ENCODE data around the gene TNNT2.

Gene TNNT2

DNA sequence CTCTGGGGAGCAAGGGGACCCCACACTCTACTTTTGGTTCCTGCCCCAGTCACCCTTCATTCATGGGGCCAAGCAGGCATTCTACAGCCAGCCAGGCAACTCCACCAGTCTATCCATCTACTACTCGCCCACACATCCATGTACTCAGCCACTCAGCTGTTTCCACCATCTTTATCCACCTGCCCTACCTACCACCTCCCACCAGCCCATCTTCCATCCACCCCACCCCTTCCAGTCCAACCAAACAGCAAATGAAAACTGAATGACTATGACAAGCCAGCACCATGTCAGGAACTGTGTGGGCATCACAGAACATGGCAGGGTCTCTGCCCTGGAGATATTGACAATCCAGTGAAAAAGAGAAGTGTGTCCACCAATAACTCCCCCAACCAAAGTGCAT, 13.7 kb upstream of the TNNT2 start:
- Histone ChIP-seq H3K9ac (ENCODE audit: low read length) (no peak overlapping the region), H3K4ac (ENCODE audit: low read depth, low read length) (no peak overlapping the region), H2AK5ac (ENCODE audit: low read length) (no peak overlapping the region), H2BK5ac (ENCODE audit: low read length) (no peak overlapping the region), H3K23ac (ENCODE audit: low read length) (no peak overlapping the region), H4K8ac (ENCODE audit: low read depth, low read length) (no peak overlapping the region), H3K27me3 (ENCODE audit: insufficient read depth, low read length, poor library complexity) (no peaks in the 10 kb centered on the region), H3K4me2 (ENCODE audit: low read length) (no peak overlapping the region), H3K4me3 (ENCODE audit: low read length) (no peak overlapping the region), H3K27ac (ENCODE audit: low read depth, low read length) (no peak overlapping the region), H2BK15ac (replicated peaks; ENCODE audit: low read depth) (no peak overlapping the region), H4K5ac (ENCODE audit: low read length) (no peak overlapping the region), H3K56ac (ENCODE audit: low read length) (no peak overlapping the region), H3K79me1 (ENCODE audit: low read length) (no peaks in the 10 kb centered on the region), H2BK120ac (ENCODE audit: low read depth, low read length) (no peak overlapping the region), H3K36me3 (ENCODE audit: control insufficient read depth, insufficient read depth, low read length) (no peaks in the 10 kb centered on the region), H3K18ac (ENCODE audit: low read length) (no peak overlapping the region), H3K4me1 (ENCODE audit: control insufficient read depth, low read depth, low read length) (peaks cover 2% of the 10 kb centered on the region), H3K79me2 (ENCODE audit: control insufficient read depth, insufficient read depth, low read length) (no peaks in the 10 kb centered on the region)
- WGBS (ENCODE audit: extremely low coverage, insufficient coverage, low lambda C conversion rate) = no CpG with 5 or more reads among the region's 1 CpG
- DNase-seq = no peak

DNA sequence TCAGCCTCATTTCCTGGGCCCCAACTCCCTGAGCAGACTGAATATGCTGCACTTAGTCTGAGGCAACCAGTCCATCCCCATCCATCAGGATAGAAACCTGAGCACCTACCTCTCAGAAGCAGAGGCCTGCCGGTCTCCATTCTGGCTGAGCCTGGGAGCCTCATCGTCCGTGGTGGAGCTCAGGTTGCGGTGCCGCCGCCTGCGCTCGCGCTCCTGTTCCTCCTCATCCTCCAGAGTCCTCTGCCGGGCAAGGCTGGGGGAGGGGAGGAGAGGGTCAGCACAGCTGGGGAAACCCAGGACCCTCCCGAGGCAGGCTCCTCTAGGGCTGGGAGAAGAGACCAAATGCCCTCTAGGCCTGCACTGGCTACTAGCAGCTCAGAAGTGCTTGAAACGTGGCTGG, 11.6 kb upstream of the TNNT2 start:
- no peak for DNase-seq
- Histone ChIP-seq H4K8ac (ENCODE audit: low read depth, low read length) (no peak overlapping the region), H3K36me3 (ENCODE audit: control insufficient read depth, insufficient read depth, low read length) (no peaks in the 10 kb centered on the region), H3K9ac (ENCODE audit: low read length) (no peak overlapping the region), H3K4ac (ENCODE audit: low read depth, low read length) (no peak overlapping the region), H2BK15ac (replicated peaks; ENCODE audit: low read depth) (no peak overlapping the region), H3K79me2 (ENCODE audit: control insufficient read depth, insufficient read depth, low read length) (no peaks in the 10 kb centered on the region), H3K27me3 (ENCODE audit: insufficient read depth, low read length, poor library complexity) (no peaks in the 10 kb centered on the region), H4K5ac (ENCODE audit: low read length) (no peak overlapping the region), H2AK5ac (ENCODE audit: low read length) (no peak overlapping the region), H3K56ac (ENCODE audit: low read length) (no peak overlapping the region), H2BK120ac (ENCODE audit: low read depth, low read length) (no peak overlapping the region), H3K23ac (ENCODE audit: low read length) (no peak overlapping the region), H3K27ac (ENCODE audit: low read depth, low read length) (no peak overlapping the region), H3K4me1 (ENCODE audit: control insufficient read depth, low read depth, low read length) (peaks cover 2% of the 10 kb centered on the region), H3K18ac (ENCODE audit: low read length) (no peak overlapping the region), H2BK5ac (ENCODE audit: low read length) (no peak overlapping the region), H3K79me1 (ENCODE audit: low read length) (no peaks in the 10 kb centered on the region), H3K4me2 (ENCODE audit: low read length) (no peak overlapping the region), H3K4me3 (ENCODE audit: low read length) (no peak overlapping the region)
- WGBS (ENCODE audit: extremely low coverage, insufficient coverage, low lambda C conversion rate) = no CpG with 5 or more reads among the region's 12 CpGs

DNA sequence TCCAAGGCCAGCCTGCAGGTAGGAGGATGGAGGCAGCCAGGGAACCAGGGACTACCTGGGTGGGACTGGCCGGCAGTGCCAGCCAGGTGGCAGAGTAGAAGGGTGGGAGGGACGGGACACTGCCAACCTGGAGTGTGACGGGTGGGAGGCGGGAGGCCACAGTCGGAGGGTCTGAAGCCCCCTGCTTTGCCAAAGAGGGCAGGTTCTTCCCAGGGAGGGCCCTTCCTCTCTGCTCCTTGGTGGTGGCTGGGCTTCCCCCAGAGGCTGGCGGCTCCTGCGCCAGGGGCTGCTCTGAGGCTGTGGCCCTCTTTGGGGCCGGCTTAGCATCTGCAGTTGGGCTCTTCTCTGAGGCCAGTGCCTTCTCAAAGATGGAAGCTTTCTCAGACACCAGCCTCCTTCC, 8.7 kb upstream of the TNNT2 start:
- WGBS (ENCODE audit: extremely low coverage, insufficient coverage, low lambda C conversion rate) = no CpG with 5 or more reads among the region's 8 CpGs
- H3K56ac ChIP-seq (ENCODE audit: low read length) = no peak overlapping the region
- H3K79me2 ChIP-seq (ENCODE audit: control insufficient read depth, insufficient read depth, low read length) = no peaks in the 10 kb centered on the region
- no peak overlapping the region for H2BK120ac ChIP-seq (ENCODE audit: low read depth, low read length)
- no peaks in the 10 kb centered on the region for H3K79me1 ChIP-seq (ENCODE audit: low read length)
- no peak overlapping the region for H4K8ac ChIP-seq (ENCODE audit: low read depth, low read length)
- H4K5ac ChIP-seq (ENCODE audit: low read length) = no peak overlapping the region
- H3K4me1 ChIP-seq (ENCODE audit: control insufficient read depth, low read depth, low read length) = no peaks in the 10 kb centered on the region
- no peak overlapping the region for H3K4me2 ChIP-seq (ENCODE audit: low read length)
- no peak overlapping the region for H2BK15ac ChIP-seq (replicated peaks; ENCODE audit: low read depth)
- no peak overlapping the region for H3K23ac ChIP-seq (ENCODE audit: low read length)
- H3K36me3 ChIP-seq (ENCODE audit: control insufficient read depth, insufficient read depth, low read length) = no peaks in the 10 kb centered on the region
- H3K27ac ChIP-seq (ENCODE audit: low read depth, low read length) = no peak overlapping the region
- no peak overlapping the region for H2BK5ac ChIP-seq (ENCODE audit: low read length)
- no peak overlapping the region for H3K4me3 ChIP-seq (ENCODE audit: low read length)
- H3K18ac ChIP-seq (ENCODE audit: low read length) = no peak overlapping the region
- no peak overlapping the region for H2AK5ac ChIP-seq (ENCODE audit: low read length)
- H3K9ac ChIP-seq (ENCODE audit: low read length) = no peak overlapping the region
- H3K27me3 ChIP-seq (ENCODE audit: insufficient read depth, low read length, poor library complexity) = no peaks in the 10 kb centered on the region
- no peak for DNase-seq
- no peak overlapping the region for H3K4ac ChIP-seq (ENCODE audit: low read depth, low read length)

DNA sequence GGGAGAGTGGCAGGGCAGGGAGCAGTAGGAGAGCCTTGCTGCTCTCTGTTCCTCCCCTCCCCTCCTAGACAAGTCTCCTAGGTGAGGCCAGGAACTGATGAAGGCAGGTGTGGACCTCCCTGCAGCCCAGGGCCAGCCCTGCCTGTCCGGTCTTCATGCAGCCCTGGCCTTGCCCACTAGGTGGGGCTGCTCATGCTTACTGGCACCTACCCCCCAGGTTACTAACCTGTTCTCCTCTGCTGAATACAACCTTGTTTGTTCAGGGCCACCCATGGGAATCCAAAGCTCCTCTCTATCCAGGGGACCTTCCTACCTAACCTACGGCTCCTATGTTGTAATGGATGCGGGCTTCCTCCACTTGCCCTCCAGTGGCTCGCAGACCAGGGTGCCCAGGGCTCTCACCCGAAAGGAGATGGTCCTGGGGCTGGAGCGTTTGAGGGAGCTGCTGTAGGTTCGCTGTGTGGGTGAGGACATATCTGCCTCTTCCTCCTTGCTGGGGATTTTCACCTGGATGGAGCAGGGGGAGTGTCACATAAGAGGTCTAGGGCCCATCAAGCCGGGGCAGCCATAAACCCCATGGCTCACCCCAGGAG, 7.9 kb upstream of the TNNT2 start:
- Histone ChIP-seq H3K4ac (ENCODE audit: low read depth, low read length) (no peak overlapping the region), H3K27ac (ENCODE audit: low read depth, low read length) (no peak overlapping the region), H4K8ac (ENCODE audit: low read depth, low read length) (no peak overlapping the region), H2BK15ac (replicated peaks; ENCODE audit: low read depth) (no peak overlapping the region), H3K79me1 (ENCODE audit: low read length) (no peaks in the 10 kb centered on the region), H3K4me2 (ENCODE audit: low read length) (no peak overlapping the region), H2BK120ac (ENCODE audit: low read depth, low read length) (no peak overlapping the region), H3K23ac (ENCODE audit: low read length) (no peak overlapping the region), H2BK5ac (ENCODE audit: low read length) (no peak overlapping the region), H3K56ac (ENCODE audit: low read length) (no peak overlapping the region), H2AK5ac (ENCODE audit: low read length) (no peak overlapping the region), H3K18ac (ENCODE audit: low read length) (no peak overlapping the region), H4K5ac (ENCODE audit: low read length) (no peak overlapping the region), H3K27me3 (ENCODE audit: insufficient read depth, low read length, poor library complexity) (no peaks in the 10 kb centered on the region), H3K4me3 (ENCODE audit: low read length) (no peak overlapping the region), H3K79me2 (ENCODE audit: control insufficient read depth, insufficient read depth, low read length) (no peaks in the 10 kb centered on the region), H3K4me1 (ENCODE audit: control insufficient read depth, low read depth, low read length) (no peaks in the 10 kb centered on the region), H3K36me3 (ENCODE audit: control insufficient read depth, insufficient read depth, low read length) (no peaks in the 10 kb centered on the region), H3K9ac (ENCODE audit: low read length) (no peak overlapping the region)
- DNase-seq = peak; percentile 68
- no CpG with 5 or more reads among the region's 8 CpGs for WGBS (ENCODE audit: extremely low coverage, insufficient coverage, low lambda C conversion rate)

DNA sequence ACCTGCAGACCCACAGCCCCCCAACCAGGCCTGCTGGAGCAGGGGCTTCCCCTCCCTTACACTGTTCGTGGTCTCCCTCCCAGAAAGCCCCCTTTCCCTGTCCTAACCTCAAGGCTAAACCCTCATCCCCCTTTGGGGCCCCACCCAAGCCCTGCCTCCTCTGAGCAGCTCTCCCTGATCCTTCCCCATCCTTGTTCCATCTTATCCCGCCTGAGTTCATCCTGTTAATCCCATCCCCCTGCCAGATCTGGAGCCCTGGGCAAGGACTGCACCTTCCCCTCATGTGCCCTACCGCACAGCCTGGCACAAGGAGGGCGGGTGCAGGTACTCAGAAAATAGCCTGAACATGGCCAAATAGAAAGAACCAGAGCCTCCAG, 6.9 kb upstream of the TNNT2 start:
- H3K9ac ChIP-seq (ENCODE audit: low read length) = no peak overlapping the region
- no peak overlapping the region for H3K27ac ChIP-seq (ENCODE audit: low read depth, low read length)
- no peak overlapping the region for H3K4me3 ChIP-seq (ENCODE audit: low read length)
- no CpG with 5 or more reads among the region's 4 CpGs for whole genome bisulfite sequencing (ENCODE audit: extremely low coverage, insufficient coverage, low lambda C conversion rate)
- H2BK5ac ChIP-seq (ENCODE audit: low read length) = no peak overlapping the region
- H2BK15ac ChIP-seq (replicated peaks; ENCODE audit: low read depth) = no peak overlapping the region
- H3K79me1 ChIP-seq (ENCODE audit: low read length) = no peaks in the 10 kb centered on the region
- no peak overlapping the region for H4K5ac ChIP-seq (ENCODE audit: low read length)
- no peak overlapping the region for H4K8ac ChIP-seq (ENCODE audit: low read depth, low read length)
- no peaks in the 10 kb centered on the region for H3K79me2 ChIP-seq (ENCODE audit: control insufficient read depth, insufficient read depth, low read length)
- DNase-seq = no peak
- H3K18ac ChIP-seq (ENCODE audit: low read length) = no peak overlapping the region
- H3K27me3 ChIP-seq (ENCODE audit: insufficient read depth, low read length, poor library complexity) = no peaks in the 10 kb centered on the region
- no peak overlapping the region for H3K56ac ChIP-seq (ENCODE audit: low read length)
- no peak overlapping the region for H2BK120ac ChIP-seq (ENCODE audit: low read depth, low read length)
- H3K4me1 ChIP-seq (ENCODE audit: control insufficient read depth, low read depth, low read length) = no peaks in the 10 kb centered on the region
- no peak overlapping the region for H2AK5ac ChIP-seq (ENCODE audit: low read length)
- H3K23ac ChIP-seq (ENCODE audit: low read length) = no peak overlapping the region
- no peaks in the 10 kb centered on the region for H3K36me3 ChIP-seq (ENCODE audit: control insufficient read depth, insufficient read depth, low read length)
- H3K4ac ChIP-seq (ENCODE audit: low read depth, low read length) = no peak overlapping the region
- H3K4me2 ChIP-seq (ENCODE audit: low read length) = no peak overlapping the region

DNA sequence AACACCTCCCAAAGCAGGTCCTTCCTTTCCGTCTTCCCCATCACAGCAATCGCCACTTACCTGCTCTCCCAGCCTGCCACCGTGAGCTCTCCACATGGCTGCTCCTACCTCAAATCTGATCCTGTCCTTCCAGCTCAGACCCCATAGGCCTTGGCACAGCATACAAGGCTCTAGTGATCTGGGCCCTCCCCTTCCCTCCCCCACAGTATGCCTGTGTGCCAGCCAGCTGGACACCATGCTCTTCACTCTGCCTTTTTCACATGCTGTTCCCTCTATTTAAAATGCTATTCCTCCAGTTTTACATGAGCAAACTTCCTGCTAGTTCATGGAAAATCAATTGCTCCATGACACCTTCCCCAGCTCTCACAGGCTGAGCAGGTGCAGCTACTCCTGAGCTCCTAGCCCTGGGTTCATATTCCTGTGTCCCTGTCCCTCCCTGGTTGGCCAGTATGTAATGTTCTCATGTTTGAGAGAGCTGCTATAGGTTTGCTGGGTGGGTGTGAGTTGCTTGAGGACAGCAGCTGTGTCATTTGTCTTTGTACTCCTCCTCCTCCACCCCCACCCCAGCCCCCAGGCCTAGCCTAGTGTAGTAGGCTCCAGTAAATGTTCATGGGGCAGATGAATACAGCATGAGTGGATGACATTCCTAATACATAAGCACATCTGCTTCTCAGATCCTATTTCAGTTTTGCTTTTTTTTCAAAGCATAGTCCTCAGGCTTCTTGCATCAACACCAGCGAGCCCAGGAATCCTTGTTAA, 6.3 kb upstream of the TNNT2 start:
- no CpG with 5 or more reads among the region's 4 CpGs for WGBS (ENCODE audit: extremely low coverage, insufficient coverage, low lambda C conversion rate)

More for the DNA sequence above, 6.3 kb upstream of the TNNT2 start:
- Histone ChIP-seq H4K5ac (ENCODE audit: low read length) (no peak overlapping the region), H3K79me2 (ENCODE audit: control insufficient read depth, insufficient read depth, low read length) (no peaks in the 10 kb centered on the region), H3K18ac (ENCODE audit: low read length) (no peak overlapping the region), H3K27ac (ENCODE audit: low read depth, low read length) (no peak overlapping the region), H2BK5ac (ENCODE audit: low read length) (no peak overlapping the region), H2BK15ac (replicated peaks; ENCODE audit: low read depth) (no peak overlapping the region), H3K4me2 (ENCODE audit: low read length) (no peak overlapping the region), H4K8ac (ENCODE audit: low read depth, low read length) (no peak overlapping the region), H3K79me1 (ENCODE audit: low read length) (no peaks in the 10 kb centered on the region), H3K4me3 (ENCODE audit: low read length) (no peak overlapping the region), H3K4me1 (ENCODE audit: control insufficient read depth, low read depth, low read length) (no peaks in the 10 kb centered on the region), H2AK5ac (ENCODE audit: low read length) (no peak overlapping the region), H3K56ac (ENCODE audit: low read length) (no peak overlapping the region), H2BK120ac (ENCODE audit: low read depth, low read length) (no peak overlapping the region), H3K4ac (ENCODE audit: low read depth, low read length) (no peak overlapping the region), H3K36me3 (ENCODE audit: control insufficient read depth, insufficient read depth, low read length) (no peaks in the 10 kb centered on the region), H3K23ac (ENCODE audit: low read length) (no peak overlapping the region), H3K27me3 (ENCODE audit: insufficient read depth, low read length, poor library complexity) (no peaks in the 10 kb centered on the region), H3K9ac (ENCODE audit: low read length) (no peak overlapping the region)
- no peak for DNase-seq
